Neural progenitor cell (in vitro differentiated cells): Measurements from ENCODE around the gene PRR35. TPM values are rescaled to one million over a fixed set of nuclear protein-coding genes. Genes with fewer than 3 reads are reported as not detected.

Experiments used
- DNase-seq: peaks from one replicate; pipeline ENCODE4 v3.0.0-alpha.2; 2016; ENCODE audit warnings: low spot score
- H2AFZ ChIP-seq: fragments of 200-600 bp; sonication (generic); replicated peaks from 2 replicates; pipeline ENCODE4 v1.6.1; 2016; ENCODE audit warnings: antibody characterized with exemption
- H3F3A ChIP-seq: fragments of 200-600 bp; sonication (generic); 2 replicates; pipeline ENCODE4 v1.6.1; 2016; ENCODE audit warnings: antibody characterized with exemption, low read depth
- H3K27ac ChIP-seq: fragments of 200-600 bp; sonication (generic); 2 replicates; pipeline ENCODE4 v1.5.1; 2016; ENCODE audit warnings: mild to moderate bottlenecking
- H3K27me3 ChIP-seq: fragments of 200-600 bp; sonication (generic); 2 replicates; pipeline ENCODE4 v1.6.1; 2016; ENCODE audit warnings: mild to moderate bottlenecking, moderate library complexity
- H3K36me3 ChIP-seq: fragments of 200-600 bp; sonication (generic); 2 replicates; pipeline ENCODE4 v1.5.1; 2016
- H3K4me1 ChIP-seq: fragments of 200-600 bp; sonication (generic); 2 replicates; pipeline ENCODE4 v1.6.1; 2016; ENCODE audit warnings: mixed run types
- H3K4me2 ChIP-seq: fragments of 200-600 bp; sonication (generic); 2 replicates; pipeline ENCODE4 v1.6.1; 2016
- H3K4me3 ChIP-seq: fragments of 200-600 bp; sonication (generic); 2 replicates; pipeline ENCODE4 v1.5.1; 2016
- H3K79me2 ChIP-seq: fragments of 200-600 bp; sonication (generic); 2 replicates; pipeline ENCODE4 v1.6.1; 2016; ENCODE audit warnings: low read depth
- H3K9ac ChIP-seq: fragments of 200-600 bp; sonication (generic); 2 replicates; pipeline ENCODE4 v1.6.1; 2016
- H3K9me3 ChIP-seq: fragments of 200-600 bp; sonication (generic); 2 replicates; pipeline ENCODE4 v1.5.1; 2016; ENCODE audit warnings: low read depth
- H4K20me1 ChIP-seq: fragments of 200-600 bp; sonication (generic); 2 replicates; pipeline ENCODE4 v1.6.1; 2016; ENCODE audit warnings: low read depth
- H3K27ac Mint-ChIP-seq: 3 replicates; pipeline ENCODE4 v1.8.0; 2021; ENCODE audit warnings: mixed read lengths
- H3K27me3 Mint-ChIP-seq: 2 replicates; pipeline ENCODE4 v1.8.0; 2022; ENCODE audit warnings: low read depth, mild to moderate bottlenecking, inconsistent platforms, moderate library complexity, mixed read lengths; ENCODE audit not compliant: insufficient read depth
- H3K36me3 Mint-ChIP-seq: 3 replicates; pipeline ENCODE4 v1.8.0; 2021; ENCODE audit warnings: mixed read lengths
- H3K4me1 Mint-ChIP-seq: 3 replicates; pipeline ENCODE4 v1.8.0; 2021; ENCODE audit warnings: mixed read lengths
- H3K4me3 Mint-ChIP-seq: 3 replicates; pipeline ENCODE4 v1.8.0; 2021; ENCODE audit warnings: mild to moderate bottlenecking, moderate library complexity, mixed read lengths
- H3K9me3 Mint-ChIP-seq: 3 replicates; pipeline ENCODE4 v1.8.0; 2020; ENCODE audit warnings: mixed read lengths
- EZH2 ChIP-seq: fragments of 200-600 bp; sonication (generic); IDR thresholded peaks from 2 replicates; pipeline ENCODE4 v1.6.1; 2017; ENCODE audit warnings: antibody characterized with exemption, mild to moderate bottlenecking, moderate library complexity
- EZH2phosphoT487 ChIP-seq: fragments of 200-600 bp; sonication (generic); IDR thresholded peaks from 2 replicates; pipeline ENCODE4 v1.6.1; 2017; ENCODE audit warnings: antibody characterized with exemption
- total RNA-seq: library from RNA; depleted of rRNA; stranded (reverse); fragments of >200 nt; gene quantifications from 2 replicates; pipeline ENCODE4 v1.2.3, GENCODE V29; 2015; ENCODE audit warnings: low replicate concordance
- TF ChIP-seq, protein P1 (sequence below): fragments of 200-600 bp; sonication (generic); IDR thresholded peaks from 2 replicates; pipeline ENCODE4 v1.5.1; 2017; ENCODE audit warnings: antibody characterized with exemption, mild to moderate bottlenecking

Gene PRR35
- total RNA-seq, 1 donor from 2014 or later: not detected

DNA sequence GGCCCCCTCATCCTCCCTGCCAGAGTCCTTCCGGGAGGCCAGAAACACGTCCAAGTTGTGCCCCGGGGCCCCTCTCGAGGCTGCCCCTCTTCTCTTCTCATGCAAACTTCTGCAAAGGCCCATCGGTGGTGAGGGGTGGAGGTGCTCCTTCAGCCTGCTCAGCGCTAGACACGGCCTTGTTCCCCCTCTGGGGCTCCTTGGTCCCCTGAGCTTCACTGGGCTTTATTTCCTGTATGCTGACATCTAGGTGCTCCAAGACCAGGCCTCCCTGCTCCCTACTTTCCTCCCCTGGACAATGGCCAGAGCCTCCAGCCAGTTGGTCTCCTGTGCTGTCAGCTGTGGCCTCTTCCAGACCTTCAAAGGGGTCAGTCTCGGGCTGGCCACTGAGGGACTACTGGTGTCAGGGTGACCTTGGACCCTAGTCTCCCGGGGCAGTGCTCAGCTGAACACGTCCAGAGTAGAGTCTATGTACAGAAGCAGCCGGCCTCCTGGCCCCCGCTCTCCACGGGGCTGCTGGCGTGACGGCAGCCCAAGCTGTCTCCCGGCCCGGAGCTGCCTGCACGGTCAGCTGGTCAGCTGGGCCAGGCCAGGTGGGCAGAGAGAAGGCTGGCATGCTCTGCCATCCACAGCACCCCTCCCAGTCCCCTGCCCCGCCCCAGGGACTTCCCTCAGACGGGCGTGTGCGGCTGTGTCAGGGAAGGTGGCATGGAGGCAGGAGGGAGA, 1.7 kb upstream of the PRR35 start:
- H3K79me2 ChIP-seq: no peaks in the 10 kb centered on the region
- peaks cover 64% of the 10 kb centered on the region for H3K27me3 ChIP-seq
- H4K20me1 ChIP-seq: peaks cover 10% of the 10 kb centered on the region
- DNase-seq: no peak
- TF ChIP-seq, protein P1, sequence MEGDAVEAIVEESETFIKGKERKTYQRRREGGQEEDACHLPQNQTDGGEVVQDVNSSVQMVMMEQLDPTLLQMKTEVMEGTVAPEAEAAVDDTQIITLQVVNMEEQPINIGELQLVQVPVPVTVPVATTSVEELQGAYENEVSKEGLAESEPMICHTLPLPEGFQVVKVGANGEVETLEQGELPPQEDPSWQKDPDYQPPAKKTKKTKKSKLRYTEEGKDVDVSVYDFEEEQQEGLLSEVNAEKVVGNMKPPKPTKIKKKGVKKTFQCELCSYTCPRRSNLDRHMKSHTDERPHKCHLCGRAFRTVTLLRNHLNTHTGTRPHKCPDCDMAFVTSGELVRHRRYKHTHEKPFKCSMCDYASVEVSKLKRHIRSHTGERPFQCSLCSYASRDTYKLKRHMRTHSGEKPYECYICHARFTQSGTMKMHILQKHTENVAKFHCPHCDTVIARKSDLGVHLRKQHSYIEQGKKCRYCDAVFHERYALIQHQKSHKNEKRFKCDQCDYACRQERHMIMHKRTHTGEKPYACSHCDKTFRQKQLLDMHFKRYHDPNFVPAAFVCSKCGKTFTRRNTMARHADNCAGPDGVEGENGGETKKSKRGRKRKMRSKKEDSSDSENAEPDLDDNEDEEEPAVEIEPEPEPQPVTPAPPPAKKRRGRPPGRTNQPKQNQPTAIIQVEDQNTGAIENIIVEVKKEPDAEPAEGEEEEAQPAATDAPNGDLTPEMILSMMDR: no peak
- TF ChIP-seq EZH2 (no peak), EZH2phosphoT487 (no peak)
- no peak overlapping the region for H3K9ac ChIP-seq
- peaks cover 5% of the 10 kb centered on the region for H3K4me1 ChIP-seq
- H3K4me3 ChIP-seq: no peak overlapping the region
- Mint-ChIP-seq H3K27ac (no peak overlapping the region), H3K36me3 (no peaks in the 10 kb centered on the region), H3K4me3 (no peak overlapping the region), H3K9me3 (peaks cover 2% of the 10 kb centered on the region), H3K4me1 (peaks cover 10% of the 10 kb centered on the region), H3K27me3 (peaks cover 24% of the 10 kb centered on the region)
- H3K36me3 ChIP-seq: no peaks in the 10 kb centered on the region
- H3K27ac ChIP-seq: no peak overlapping the region
- no peak overlapping the region for H2AFZ ChIP-seq
- no peaks in the 10 kb centered on the region for H3K9me3 ChIP-seq
- H3K4me2 ChIP-seq: no peak overlapping the region
- peaks cover 12% of the 10 kb centered on the region for H3F3A ChIP-seq

DNA sequence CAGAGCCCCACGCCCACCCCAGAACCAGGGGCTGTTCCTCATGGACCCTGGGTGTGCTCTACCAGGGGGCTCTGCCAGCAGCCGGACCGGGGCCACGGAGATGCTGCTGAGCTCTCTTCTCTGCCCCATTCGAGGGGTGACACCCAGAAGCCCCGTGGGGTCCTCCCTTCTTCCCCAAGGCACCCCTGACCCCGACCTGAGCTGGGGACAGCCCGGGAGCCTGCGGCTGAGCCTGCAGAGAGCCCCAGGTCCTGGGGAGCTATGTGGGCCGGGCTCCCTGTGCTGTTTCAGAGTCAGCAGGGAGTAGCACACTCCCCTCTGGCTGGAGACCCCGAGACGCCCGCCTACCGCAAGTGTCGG, 1.2 kb upstream of the PRR35 start:
- peaks cover 5% of the 10 kb centered on the region for H3K4me1 ChIP-seq
- H3K9ac ChIP-seq: no peak overlapping the region
- no peaks in the 10 kb centered on the region for H3K36me3 Mint-ChIP-seq
- no peaks in the 10 kb centered on the region for H3K79me2 ChIP-seq
- TF ChIP-seq EZH2phosphoT487 (no peak), EZH2 (no peak)
- TF ChIP-seq, protein P1: no peak
- peaks cover 70% of the 10 kb centered on the region for H3K27me3 ChIP-seq
- no peak overlapping the region for H3K4me2 ChIP-seq
- H3K36me3 ChIP-seq: no peaks in the 10 kb centered on the region
- H3K9me3 Mint-ChIP-seq: peaks cover 2% of the 10 kb centered on the region
- H3F3A ChIP-seq: peaks cover 12% of the 10 kb centered on the region
- no peak overlapping the region for H3K4me3 ChIP-seq
- H3K4me1 Mint-ChIP-seq: peaks cover 10% of the 10 kb centered on the region
- H3K27me3 Mint-ChIP-seq: peaks cover 24% of the 10 kb centered on the region
- no peak overlapping the region for H3K27ac Mint-ChIP-seq
- no peak overlapping the region for H3K27ac ChIP-seq
- no peak overlapping the region for H2AFZ ChIP-seq
- peaks cover 10% of the 10 kb centered on the region for H4K20me1 ChIP-seq
- no peaks in the 10 kb centered on the region for H3K9me3 ChIP-seq
- no peak overlapping the region for H3K4me3 Mint-ChIP-seq
- DNase-seq: no peak

DNA sequence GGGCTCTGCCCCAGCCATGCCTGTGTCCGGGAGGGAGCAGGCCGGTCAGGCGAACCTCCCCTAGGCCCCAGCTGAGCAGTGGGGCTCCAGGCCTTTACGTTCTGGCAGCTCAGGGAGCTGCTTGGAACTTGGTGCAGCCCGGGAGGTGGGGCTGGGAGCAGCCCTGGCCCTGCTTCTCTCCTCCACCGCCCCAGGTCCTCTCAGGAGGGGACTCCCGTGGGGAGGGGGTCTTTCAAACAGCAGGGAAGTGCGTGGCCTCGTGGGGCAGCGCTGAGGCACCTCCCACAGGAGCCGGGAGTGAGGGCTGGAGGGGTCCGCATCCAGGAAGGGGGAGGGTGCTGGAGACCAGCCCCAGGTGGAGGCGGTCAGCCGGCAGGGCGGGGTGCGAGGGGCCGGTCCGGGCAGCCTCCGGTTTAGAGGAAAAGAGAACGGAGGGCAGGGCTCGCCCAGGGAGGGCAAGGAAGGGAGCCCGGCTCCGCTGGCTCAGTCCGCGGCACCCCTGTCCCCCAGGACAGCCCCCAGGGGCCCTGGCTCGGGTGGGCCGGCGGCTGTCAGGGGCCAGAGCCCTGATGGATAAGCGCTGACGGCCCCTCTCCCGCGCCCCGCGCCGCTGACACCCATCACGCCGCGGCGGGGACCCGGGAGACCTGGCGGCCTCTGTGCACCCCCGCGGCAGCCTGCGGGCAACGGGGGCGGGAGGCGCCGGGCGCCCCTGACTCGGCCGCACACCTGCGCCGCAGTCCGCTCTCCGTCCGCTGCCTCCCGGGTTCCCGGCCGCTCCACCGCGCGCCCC, 587 bp upstream of the PRR35 start:
- no peaks in the 10 kb centered on the region for H3K36me3 ChIP-seq
- H3K9ac ChIP-seq: no peak overlapping the region
- H3K27ac ChIP-seq: no peak overlapping the region
- H3K36me3 Mint-ChIP-seq: no peaks in the 10 kb centered on the region
- peak overlapping the region; percentile 31 for H3K4me3 ChIP-seq
- DNase-seq: no peak
- no peaks in the 10 kb centered on the region for H3K9me3 ChIP-seq
- H3K4me1 ChIP-seq: peaks cover 5% of the 10 kb centered on the region
- H3K79me2 ChIP-seq: no peaks in the 10 kb centered on the region
- H2AFZ ChIP-seq: no peak overlapping the region
- H3K27me3 Mint-ChIP-seq: peaks cover 24% of the 10 kb centered on the region
- TF ChIP-seq, protein P1: no peak
- peak; percentile 89 for TF ChIP-seq EZH2
- peak; percentile 85 for TF ChIP-seq EZH2phosphoT487
- peak overlapping the region; percentile 72 for H3K4me2 ChIP-seq
- no peak overlapping the region for H3K4me3 Mint-ChIP-seq
- H3K9me3 Mint-ChIP-seq: peaks cover 2% of the 10 kb centered on the region
- H3K27me3 ChIP-seq: peaks cover 70% of the 10 kb centered on the region
- peaks cover 10% of the 10 kb centered on the region for H4K20me1 ChIP-seq
- no peak overlapping the region for H3K27ac Mint-ChIP-seq
- H3K4me1 Mint-ChIP-seq: peaks cover 7% of the 10 kb centered on the region
- H3F3A ChIP-seq: peaks cover 8% of the 10 kb centered on the region
